Measurements from ENCODE around the gene CYP27A1.

Gene CYP27A1

DNA sequence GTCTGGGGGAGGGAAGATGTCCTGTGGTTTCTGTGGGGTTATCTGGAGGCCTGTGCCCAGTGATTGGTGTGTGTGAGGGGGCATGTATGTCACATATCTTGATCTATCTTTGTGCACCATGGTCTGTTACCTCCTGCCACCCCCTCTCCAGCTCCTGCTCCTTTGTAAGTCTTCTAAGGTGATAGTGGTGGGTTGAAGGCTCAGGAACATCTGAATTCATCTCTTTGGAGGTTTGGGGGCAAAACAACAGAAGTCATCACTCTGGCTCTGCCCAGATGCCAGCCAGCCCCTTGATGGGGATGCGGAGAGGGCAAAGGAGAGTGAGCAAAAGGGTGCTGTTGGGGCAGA lies 74.9 kb downstream of the CYP27A1 start:
- DNase-seq (ENCODE audit: extremely low spot score), result no peak
- CTCF ChIA-PET, result interaction anchor here (0.6 kb wide), 1 partner anchor 323 kb away, joined by 3 read pairs; no protein-coding TSS in a partner anchor
- no peak for TF ChIP-seq SP1 (IDR thresholded peaks at IDR 0.05)
- TF ChIP-seq BHLHE40 (IDR thresholded peaks at IDR 0.05; ENCODE audit: borderline replicate concordance), result no peak
- TF ChIP-seq, protein P1, sequence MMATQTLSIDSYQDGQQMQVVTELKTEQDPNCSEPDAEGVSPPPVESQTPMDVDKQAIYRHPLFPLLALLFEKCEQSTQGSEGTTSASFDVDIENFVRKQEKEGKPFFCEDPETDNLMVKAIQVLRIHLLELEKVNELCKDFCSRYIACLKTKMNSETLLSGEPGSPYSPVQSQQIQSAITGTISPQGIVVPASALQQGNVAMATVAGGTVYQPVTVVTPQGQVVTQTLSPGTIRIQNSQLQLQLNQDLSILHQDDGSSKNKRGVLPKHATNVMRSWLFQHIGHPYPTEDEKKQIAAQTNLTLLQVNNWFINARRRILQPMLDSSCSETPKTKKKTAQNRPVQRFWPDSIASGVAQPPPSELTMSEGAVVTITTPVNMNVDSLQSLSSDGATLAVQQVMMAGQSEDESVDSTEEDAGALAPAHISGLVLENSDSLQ (IDR thresholded peaks at IDR 0.05), result no peak
- no peak for TF ChIP-seq ARNT (IDR thresholded peaks at IDR 0.05)
- TF ChIP-seq ZNF384 (IDR thresholded peaks at IDR 0.05), result no peak
- no peak for TF ChIP-seq TARDBP (IDR thresholded peaks at IDR 0.05)
- no peak for TF ChIP-seq LEF1 (IDR thresholded peaks at IDR 0.05; ENCODE audit: borderline replicate concordance)
- no peak for TF ChIP-seq CTBP1 (IDR thresholded peaks at IDR 0.05; ENCODE audit: borderline replicate concordance)
- no peak for TF ChIP-seq HDGF (IDR thresholded peaks at IDR 0.05; ENCODE audit: borderline replicate concordance)
- TF ChIP-seq FOXM1 (IDR thresholded peaks at IDR 0.05; ENCODE audit: borderline replicate concordance), result no peak
- TF ChIP-seq SUZ12 (IDR thresholded peaks at IDR 0.05), result no peak
- no peak for TF ChIP-seq ELF4 (IDR thresholded peaks at IDR 0.05)
- TF ChIP-seq FOXK2 (IDR thresholded peaks at IDR 0.05), result no peak
- TF ChIP-seq L3MBTL2 (conservative IDR thresholded peaks at IDR 0.05), result no peak
- TF ChIP-seq FOXA1 (IDR thresholded peaks at IDR 0.05), result no peak
- TF ChIP-seq NFRKB (IDR thresholded peaks at IDR 0.05), result no peak
- POLR2A ChIA-PET, result no interaction called here

DNA sequence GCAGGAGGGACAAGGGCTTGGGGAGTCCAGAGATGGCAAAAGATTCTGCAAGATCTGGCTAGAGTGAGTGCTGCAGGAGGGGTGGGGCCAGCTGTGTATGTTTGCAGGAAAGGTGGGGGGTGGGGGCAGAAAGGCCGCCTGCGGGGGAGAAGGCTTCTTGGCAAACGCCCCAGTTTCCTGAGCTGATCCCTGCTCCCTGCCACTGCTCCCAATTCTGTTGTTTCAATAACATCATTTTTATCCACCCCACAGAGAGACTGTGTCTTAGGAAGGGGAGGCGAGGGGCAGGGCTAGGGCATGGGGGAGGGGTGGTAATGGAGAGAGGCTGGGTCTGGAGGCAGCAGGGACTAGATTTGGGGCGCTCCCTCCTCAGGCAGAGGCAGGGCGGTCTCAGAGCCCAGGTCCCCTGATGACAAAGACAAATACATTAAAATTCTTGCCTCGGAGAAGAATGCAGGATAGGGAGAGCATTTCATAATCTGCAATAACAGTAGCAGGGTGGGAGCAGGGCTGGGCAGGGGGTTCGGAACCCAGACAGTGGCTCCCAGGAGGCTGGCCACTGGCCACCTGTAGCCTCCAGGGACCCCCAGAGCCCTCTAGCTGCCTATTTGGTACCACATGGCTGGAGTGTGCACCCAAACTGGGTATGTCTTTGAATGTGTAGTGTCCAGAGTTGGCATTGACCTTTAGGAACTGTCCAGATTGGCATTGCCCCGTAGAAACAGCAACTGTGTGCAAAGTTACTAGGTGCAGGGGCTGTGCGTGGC lies 75.6 kb downstream of the CYP27A1 start:
- POLR2A ChIA-PET, result no interaction called here
- CTCF ChIA-PET, result interaction anchor here (0.6 to 1.3 kb wide), 2 partner anchors 41 to 324 kb away, joined by 3 read pairs; no protein-coding TSS in a partner anchor
- TF ChIP-seq ARNT (IDR thresholded peaks at IDR 0.05) (no peak), BHLHE40 (IDR thresholded peaks at IDR 0.05; ENCODE audit: borderline replicate concordance) (no peak), LEF1 (IDR thresholded peaks at IDR 0.05; ENCODE audit: borderline replicate concordance) (no peak), FOXK2 (IDR thresholded peaks at IDR 0.05) (no peak), ZNF384 (IDR thresholded peaks at IDR 0.05) (no peak), CTBP1 (IDR thresholded peaks at IDR 0.05; ENCODE audit: borderline replicate concordance) (no peak), NFRKB (IDR thresholded peaks at IDR 0.05) (no peak), FOXM1 (IDR thresholded peaks at IDR 0.05; ENCODE audit: borderline replicate concordance) (no peak), FOXA1 (IDR thresholded peaks at IDR 0.05) (no peak), TARDBP (IDR thresholded peaks at IDR 0.05) (no peak)
- TF ChIP-seq, protein P1 (IDR thresholded peaks at IDR 0.05), result no peak
- DNase-seq (ENCODE audit: extremely low spot score), result no peak

GRCh38 chr2:218858138-218858445 lies 76.1 kb downstream of the CYP27A1 start:
- CTCF ChIA-PET, result interaction anchor here (1.3 kb wide), 1 partner anchor 40 kb away, joined by 3 read pairs; no protein-coding TSS in a partner anchor
- TF ChIP-seq ZNF384 (IDR thresholded peaks at IDR 0.05) (no peak), CTBP1 (IDR thresholded peaks at IDR 0.05; ENCODE audit: borderline replicate concordance) (no peak), SP1 (IDR thresholded peaks at IDR 0.05) (no peak), FOXA1 (IDR thresholded peaks at IDR 0.05) (no peak), FOXK2 (IDR thresholded peaks at IDR 0.05) (no peak), HDGF (IDR thresholded peaks at IDR 0.05; ENCODE audit: borderline replicate concordance) (no peak), BHLHE40 (IDR thresholded peaks at IDR 0.05; ENCODE audit: borderline replicate concordance) (no peak), ARNT (IDR thresholded peaks at IDR 0.05) (no peak)
- TF ChIP-seq, protein P1 (IDR thresholded peaks at IDR 0.05), result no peak
- POLR2A ChIA-PET, result no interaction called here
- no peak for DNase-seq (ENCODE audit: extremely low spot score)

- CTCF ChIA-PET, result interaction anchor here (1.0 to 1.3 kb wide), 2 partner anchors 39 to 121 kb away, joined by 3 to 4 read pairs; no protein-coding TSS in a partner anchor
- TF ChIP-seq NFRKB (IDR thresholded peaks at IDR 0.05) (no peak), FOXM1 (IDR thresholded peaks at IDR 0.05; ENCODE audit: borderline replicate concordance) (no peak), HDGF (IDR thresholded peaks at IDR 0.05; ENCODE audit: borderline replicate concordance) (no peak), ARNT (IDR thresholded peaks at IDR 0.05) (no peak), FOXA1 (IDR thresholded peaks at IDR 0.05) (no peak), FOXK2 (IDR thresholded peaks at IDR 0.05) (no peak), ZNF384 (IDR thresholded peaks at IDR 0.05) (no peak)
- DNase-seq (ENCODE audit: extremely low spot score), result no peak
- POLR2A ChIA-PET, result no interaction called here
Observed at GRCh38 chr2:218858671-218859555, 77.0 kb downstream of the CYP27A1 start.

- ChIA-PET CTCF (interaction anchor here (0.6 to 1.0 kb wide), 3 partner anchors 17 to 148 kb away, joined by 3 to 6 read pairs (median 4); no protein-coding TSS in a partner anchor), POLR2A (interaction anchor here (0.7 kb wide), 1 partner anchor 50 kb away, joined by 3 read pairs; no protein-coding TSS in a partner anchor)
- DNase-seq (ENCODE audit: extremely low spot score), result no peak
- TF ChIP-seq BHLHE40 (IDR thresholded peaks at IDR 0.05; ENCODE audit: borderline replicate concordance) (no peak), L3MBTL2 (conservative IDR thresholded peaks at IDR 0.05) (no peak), FOXK2 (IDR thresholded peaks at IDR 0.05) (no peak), ARNT (IDR thresholded peaks at IDR 0.05) (no peak), CTBP1 (IDR thresholded peaks at IDR 0.05; ENCODE audit: borderline replicate concordance) (no peak), SP1 (IDR thresholded peaks at IDR 0.05) (no peak), ELF4 (IDR thresholded peaks at IDR 0.05) (no peak), ZNF384 (IDR thresholded peaks at IDR 0.05) (no peak), HDGF (IDR thresholded peaks at IDR 0.05; ENCODE audit: borderline replicate concordance) (no peak), NFRKB (IDR thresholded peaks at IDR 0.05) (no peak), TARDBP (IDR thresholded peaks at IDR 0.05) (no peak), LEF1 (IDR thresholded peaks at IDR 0.05; ENCODE audit: borderline replicate concordance) (no peak), FOXA1 (IDR thresholded peaks at IDR 0.05) (no peak), SUZ12 (IDR thresholded peaks at IDR 0.05) (no peak), FOXM1 (IDR thresholded peaks at IDR 0.05; ENCODE audit: borderline replicate concordance) (no peak)
- TF ChIP-seq, protein P1 (IDR thresholded peaks at IDR 0.05), result no peak
Observed at GRCh38 chr2:218859556-218859987, 77.6 kb downstream of the CYP27A1 start, which contains the start of gene WNT6. Gene WNT6 (plus strand): TSS chr2:218859805. CDS start chr2:218860038, 233 bp downstream.

Measured in HEK293T (cell line).